Epithelial cell of proximal tubule (primary cell): ENCODE results near the gene TRIM47. TPM values are rescaled to one million over a fixed set of nuclear protein-coding genes. Genes with fewer than 3 reads are reported as not detected.

ENCODE experiments used
- DNase-seq: peaks from one replicate; pipeline ENCODE4 v3.0.0-alpha.2; 2011; ENCODE audit warnings: low read depth
- H3K4me3 ChIP-seq: 2 replicates; pipeline ENCODE4 v1.5.1; 2011; ENCODE audit warnings: low read depth, mild to moderate bottlenecking, low read length
- CTCF ChIP-seq: conservative IDR thresholded peaks from 2 replicates; pipeline ENCODE4 v1.5.1; 2012; ENCODE audit warnings: low read depth, mild to moderate bottlenecking, low read length
- total RNA-seq: library from RNA; depleted of rRNA; stranded (reverse); fragments of >200 nt; gene quantifications from 2 replicates; pipeline ENCODE4 v1.2.3, GENCODE V29; 2015

TRIM47 gene
- total RNA-seq, 1 donor from 2014 or later = 51.2 TPM

GRCh38 chr17:75877752-75878173 is 618 bp downstream of the TRIM47 start:
- DNase-seq = no peak
- H3K4me3 ChIP-seq = peak overlapping the region; percentile 66

GRCh38 chr17:75876938-75877751 is 1.2 kb downstream of the TRIM47 start:
- TF ChIP-seq CTCF = no peak
- DNase-seq = peak; percentile 87
- H3K4me3 ChIP-seq = peak overlapping the region; percentile 66

More at GRCh38 chr17:75877752-75878173, 618 bp downstream of the TRIM47 start:
- TF ChIP-seq CTCF = peak; percentile 42

- no peak for DNase-seq
- H3K4me3 ChIP-seq = peak overlapping the region; percentile 66
- TF ChIP-seq CTCF = peak; percentile 32
Measured at GRCh38 chr17:75876190-75876937, 2.0 kb downstream of the TRIM47 start.

GRCh38 chr17:75875940-75876189 is 2.5 kb downstream of the TRIM47 start:
- TF ChIP-seq CTCF = no peak
- H3K4me3 ChIP-seq = peak overlapping the region; percentile 66
- no peak for DNase-seq

GRCh38 chr17:75875182-75875939 is 3.0 kb downstream of the TRIM47 start:
- no peak for TF ChIP-seq CTCF
- DNase-seq = no peak
- peak overlapping the region; percentile 66 for H3K4me3 ChIP-seq

- no peak for TF ChIP-seq CTCF
- DNase-seq = no peak
- no peak overlapping the region for H3K4me3 ChIP-seq
Measured at GRCh38 chr17:75874323-75875181, 3.8 kb downstream of the TRIM47 start.
